HG03060 (cell line): Measurements from ENCODE around the gene NTSR1.

Experiments
- ATAC-seq: cut with Tn5 transposase; IDR thresholded peaks from one replicate; pipeline ENCODE4 v1.9.1; 2021; ENCODE audit warnings: low read depth, moderate number of reproducible peaks; ENCODE audit not compliant: unreplicated experiment

Gene NTSR1

GRCh38 chr20:62708591-62709536 lies at the start of gene NTSR1:
NTSR1 (plus strand) TSS chr20:62708836; CDS start chr20:62709208, 372 bp downstream.
- ATAC-seq, result no peak

GRCh38 chr20:62659488-62660239 lies 49.0 kb upstream of the NTSR1 start:
- ATAC-seq, result no peak

- ATAC-seq, result no peak
Observed at GRCh38 chr20:62660240-62660615, 48.4 kb upstream of the NTSR1 start.

- no peak for ATAC-seq
Observed at GRCh38 chr20:62660768-62661167, 47.9 kb upstream of the NTSR1 start.

- ATAC-seq, result no peak
Observed at GRCh38 chr20:62661647-62662046, 47.0 kb upstream of the NTSR1 start.

- ATAC-seq, result no peak
Observed at GRCh38 chr20:62662422-62662821, 46.2 kb upstream of the NTSR1 start.

- no peak for ATAC-seq
Observed at GRCh38 chr20:62663145-62664018, 45.3 kb upstream of the NTSR1 start.

- no peak for ATAC-seq
Observed at GRCh38 chr20:62664019-62664971, 44.3 kb upstream of the NTSR1 start.

- ATAC-seq, result no peak
Observed at GRCh38 chr20:62665153-62665754, 43.4 kb upstream of the NTSR1 start.

- ATAC-seq, result no peak
Observed at GRCh38 chr20:62665826-62666735, 42.6 kb upstream of the NTSR1 start.

GRCh38 chr20:62666736-62667529 lies 41.7 kb upstream of the NTSR1 start:
- ATAC-seq, result no peak

- no peak for ATAC-seq
Observed at GRCh38 chr20:62667530-62668440, 40.9 kb upstream of the NTSR1 start.

- ATAC-seq, result no peak
Observed at GRCh38 chr20:62668441-62669027, 40.1 kb upstream of the NTSR1 start.

GRCh38 chr20:62669249-62669648 lies 39.4 kb upstream of the NTSR1 start:
- ATAC-seq, result no peak

- no peak for ATAC-seq
Observed at GRCh38 chr20:62670156-62670555, 38.5 kb upstream of the NTSR1 start.

GRCh38 chr20:62670998-62671397 lies 37.6 kb upstream of the NTSR1 start:
- ATAC-seq, result no peak
